ELR (cell line): ENCODE data around the gene MAP1S.
"Not testable (repeated sequence)": the region's sequence is repeated elsewhere in the genome, so short reads cannot be mapped to it uniquely, and the experiment has no call there.

Experiments
- DNase-seq: peaks from one replicate; pipeline ENCODE4 v3.0.0-alpha.2; 2015; ENCODE audit warnings: low read depth

The MAP1S gene

DNA sequence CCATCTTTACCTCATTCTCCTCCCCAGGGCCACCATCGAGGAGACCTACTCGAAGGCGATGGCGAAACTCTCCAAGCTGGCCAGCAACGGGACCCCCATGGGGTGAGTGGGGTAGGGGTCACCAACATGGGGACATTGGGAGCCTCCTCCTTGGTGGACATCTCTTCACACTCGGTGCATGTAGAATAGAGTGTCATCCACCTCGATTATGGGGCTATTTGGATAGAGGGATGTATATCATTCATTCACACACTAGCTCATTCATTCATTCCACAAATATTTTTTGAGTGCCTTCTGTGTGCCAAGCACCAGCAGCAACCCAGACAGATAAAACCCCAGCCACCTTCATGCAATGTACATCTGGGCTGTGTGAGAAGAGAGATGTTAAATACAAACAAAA lies 45.1 kb downstream of the MAP1S start:
- no peak for DNase-seq

DNA sequence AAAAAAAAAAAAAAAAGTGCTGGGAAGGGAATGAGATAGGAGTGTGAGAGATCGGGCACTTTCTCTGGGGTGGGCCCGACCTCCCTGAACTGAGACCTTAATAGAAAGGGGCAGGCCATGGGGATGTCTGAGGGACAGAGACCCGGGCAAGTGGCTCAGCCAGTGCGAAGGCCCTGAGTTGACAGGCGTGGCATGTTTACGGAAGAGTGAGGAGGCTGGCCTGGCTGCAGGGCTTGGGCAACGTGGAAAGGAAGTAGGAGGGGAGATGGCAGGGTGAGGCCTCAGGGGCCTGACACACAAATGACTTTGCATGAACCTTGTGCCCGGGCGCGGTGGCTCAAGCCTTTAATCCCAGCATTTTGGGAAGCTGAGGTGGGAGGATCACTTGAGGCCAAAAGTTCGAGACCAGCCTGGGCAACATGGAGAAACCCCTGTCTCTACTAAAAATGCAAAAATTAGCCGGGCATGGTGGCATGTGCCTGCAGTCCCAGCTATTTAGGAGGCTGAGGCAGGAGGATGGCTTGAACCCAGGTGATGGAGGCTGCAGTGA lies 45.9 kb downstream of the MAP1S start:
- peak; percentile 48 for DNase-seq

DNA sequence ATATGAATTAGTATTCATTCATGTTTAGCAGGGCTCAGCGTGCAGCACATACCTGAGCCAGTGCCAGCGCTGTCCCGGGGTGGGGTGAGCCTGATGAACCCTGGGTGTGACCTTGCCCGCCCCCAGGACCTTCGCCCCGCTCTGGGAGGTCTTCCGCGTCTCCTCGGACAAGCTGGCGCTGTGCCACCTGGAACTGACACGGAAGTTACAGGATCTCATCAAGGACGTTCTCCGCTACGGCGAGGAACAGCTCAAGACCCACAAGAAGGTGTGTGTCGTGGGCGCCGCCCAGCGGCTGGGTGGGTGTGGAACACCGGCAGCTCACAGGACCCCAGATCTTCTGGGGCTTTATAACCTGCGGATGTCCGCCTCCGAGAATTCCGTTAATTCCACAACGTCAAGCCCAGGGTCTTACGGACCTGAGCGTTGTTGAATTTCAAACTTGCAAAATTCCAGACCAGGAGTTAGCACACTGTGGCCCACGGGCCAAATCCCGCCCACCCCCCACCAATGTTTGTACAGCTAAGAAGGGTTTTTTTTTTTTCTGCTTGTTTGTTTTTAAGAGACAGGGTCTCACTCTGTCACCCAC lies 47.4 kb downstream of the MAP1S start:
- peak; percentile 84 for DNase-seq

DNA sequence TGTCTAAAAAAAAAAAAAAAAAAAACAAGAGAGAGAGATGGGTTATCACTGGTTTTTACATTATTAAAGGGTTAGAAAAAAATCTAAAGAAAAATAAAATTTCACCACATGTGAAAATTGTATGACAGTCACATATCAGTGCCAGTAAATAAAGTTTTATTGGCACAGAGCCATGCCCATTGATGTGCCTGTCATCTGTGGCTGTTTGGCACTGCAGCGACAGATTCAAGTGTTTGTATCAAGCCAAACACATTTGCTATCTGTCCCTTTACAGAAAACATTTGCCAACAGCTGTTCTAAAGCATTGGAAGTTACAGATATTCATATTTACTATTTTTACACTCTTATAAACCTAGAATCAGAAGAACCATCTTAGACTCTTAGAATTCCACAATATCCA lies 48.3 kb downstream of the MAP1S start:
- DNase-seq = no peak

DNA sequence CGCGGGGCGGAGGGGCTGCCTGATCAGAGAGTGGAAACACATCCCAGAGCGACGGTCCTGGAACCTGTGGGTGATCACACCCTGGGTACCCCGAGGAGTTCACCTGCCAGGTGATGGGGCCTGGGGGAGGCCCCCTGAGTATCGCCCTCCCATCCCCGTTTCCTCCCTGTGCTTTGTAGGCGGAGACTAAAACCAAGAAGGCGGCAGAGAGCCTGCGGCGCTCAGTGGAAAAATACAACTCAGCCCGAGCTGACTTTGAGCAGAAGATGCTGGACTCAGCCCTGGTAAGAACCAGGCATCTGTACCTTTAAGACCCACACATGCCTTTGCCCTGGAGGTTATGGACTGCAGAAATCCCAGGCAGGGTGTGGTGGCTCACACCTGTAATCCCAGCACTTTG lies 51.3 kb downstream of the MAP1S start:
- DNase-seq = no peak

DNA sequence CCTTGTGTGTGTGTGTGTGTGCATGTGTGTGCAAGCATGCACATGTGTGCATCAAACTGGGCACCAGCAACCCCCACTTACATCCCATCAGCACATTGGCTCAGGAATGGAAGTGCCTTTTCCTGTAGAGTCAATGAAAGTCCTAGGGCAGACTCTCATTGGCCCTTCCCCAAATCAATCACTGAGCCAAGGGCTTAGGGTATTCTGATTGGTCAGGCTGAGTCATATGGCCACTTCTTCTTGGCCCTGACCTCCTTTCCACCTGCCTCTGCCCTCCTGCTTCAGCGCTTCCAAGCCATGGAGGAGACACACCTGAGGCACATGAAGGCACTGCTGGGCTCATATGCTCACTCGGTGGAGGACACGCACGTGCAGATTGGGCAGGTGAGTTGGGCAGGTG lies 52.9 kb downstream of the MAP1S start:
- peak; percentile 60 for DNase-seq

DNA sequence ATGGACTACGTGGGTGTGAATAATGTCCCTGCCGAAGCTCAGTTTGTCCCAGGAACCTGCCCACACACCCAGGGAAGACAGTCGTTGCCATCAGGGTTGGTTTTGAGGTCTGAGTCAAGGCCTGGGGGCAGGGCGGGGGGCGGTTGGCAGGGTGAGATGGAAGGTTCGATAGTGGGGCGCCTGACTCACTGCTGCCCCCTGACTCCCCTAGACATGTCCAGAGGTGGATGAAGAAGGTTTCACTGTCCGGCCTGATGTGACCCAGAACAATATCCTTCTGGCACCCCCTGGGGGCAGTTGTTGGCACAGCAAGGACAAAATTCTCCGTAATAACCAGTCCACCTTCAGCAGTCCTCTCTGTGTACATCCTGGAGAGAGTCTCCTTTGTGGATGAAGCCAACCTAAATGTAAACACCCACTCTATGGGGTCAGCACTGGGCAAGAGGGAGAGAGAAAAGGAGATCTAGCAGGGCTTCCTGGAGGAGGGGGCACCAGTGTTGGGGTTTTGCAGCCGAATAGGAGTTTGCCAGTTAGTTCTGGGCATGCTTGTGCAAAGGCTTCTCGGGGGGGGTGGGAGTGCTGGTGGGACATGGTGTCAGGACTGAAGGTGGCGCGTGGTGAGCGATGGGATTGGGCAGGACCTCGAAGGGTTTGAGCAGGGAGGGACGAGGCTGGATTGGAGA lies 56.1 kb downstream of the MAP1S start:
- peak; percentile 72 for DNase-seq

DNA sequence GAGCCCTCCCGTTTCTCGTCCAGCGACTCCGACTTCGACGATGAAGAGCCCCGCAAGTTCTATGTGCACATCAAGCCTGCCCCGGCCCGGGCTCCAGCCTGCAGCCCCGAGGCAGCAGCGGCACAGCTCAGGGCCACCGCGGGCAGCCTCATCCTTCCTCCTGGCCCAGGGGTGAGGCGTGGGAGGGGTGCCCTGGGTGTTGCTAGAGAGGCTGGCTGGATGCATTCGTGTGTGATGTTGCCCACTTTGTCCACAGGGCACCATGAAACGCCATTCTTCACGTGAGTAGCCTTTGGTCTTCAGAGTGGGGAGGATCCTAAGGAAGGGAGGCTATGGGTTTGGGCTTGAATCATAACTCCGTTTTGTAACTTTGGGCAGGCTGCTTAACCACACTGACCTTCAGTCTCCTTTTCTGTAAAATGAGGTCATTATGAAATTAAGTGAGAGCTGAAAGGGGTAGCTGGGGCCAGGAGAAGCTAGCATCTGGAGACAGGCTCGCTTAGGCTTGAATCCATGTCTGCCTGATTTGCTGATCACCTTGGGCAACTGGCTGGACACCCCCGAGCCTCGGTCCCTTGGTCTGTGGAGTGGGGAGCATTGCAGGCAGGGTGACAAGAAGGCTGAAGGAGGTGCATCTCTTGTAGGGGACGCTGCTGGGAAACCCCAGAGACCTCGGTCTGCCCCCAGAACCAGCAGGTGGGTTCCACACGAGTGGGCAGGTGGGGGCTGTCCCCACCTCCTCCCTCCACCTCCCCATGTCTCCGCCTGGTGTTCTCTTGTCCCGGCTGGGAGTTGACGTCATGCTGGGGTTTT lies 56.9 kb downstream of the MAP1S start:
- no peak for DNase-seq

DNA sequence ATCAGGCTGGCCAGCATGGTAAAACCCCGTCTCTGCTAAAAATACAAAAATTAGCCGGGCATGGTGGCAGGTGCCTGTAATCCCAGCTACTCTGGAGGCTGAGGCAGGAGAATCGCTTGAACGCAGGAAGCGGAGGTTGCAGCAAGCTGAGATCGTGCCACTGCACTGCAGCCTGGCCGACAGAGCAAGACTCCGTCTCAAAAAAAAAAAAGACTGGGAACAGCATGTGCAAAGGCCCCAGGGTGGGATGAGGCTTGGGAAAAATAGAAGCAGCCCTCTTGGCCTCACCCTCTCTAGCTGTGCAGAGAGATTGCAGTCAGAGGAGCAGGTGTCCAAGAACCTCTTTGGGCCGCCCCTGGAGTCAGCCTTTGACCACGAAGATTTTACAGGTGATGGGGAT lies 58.6 kb downstream of the MAP1S start:
- not testable (repeated sequence) for DNase-seq

DNA sequence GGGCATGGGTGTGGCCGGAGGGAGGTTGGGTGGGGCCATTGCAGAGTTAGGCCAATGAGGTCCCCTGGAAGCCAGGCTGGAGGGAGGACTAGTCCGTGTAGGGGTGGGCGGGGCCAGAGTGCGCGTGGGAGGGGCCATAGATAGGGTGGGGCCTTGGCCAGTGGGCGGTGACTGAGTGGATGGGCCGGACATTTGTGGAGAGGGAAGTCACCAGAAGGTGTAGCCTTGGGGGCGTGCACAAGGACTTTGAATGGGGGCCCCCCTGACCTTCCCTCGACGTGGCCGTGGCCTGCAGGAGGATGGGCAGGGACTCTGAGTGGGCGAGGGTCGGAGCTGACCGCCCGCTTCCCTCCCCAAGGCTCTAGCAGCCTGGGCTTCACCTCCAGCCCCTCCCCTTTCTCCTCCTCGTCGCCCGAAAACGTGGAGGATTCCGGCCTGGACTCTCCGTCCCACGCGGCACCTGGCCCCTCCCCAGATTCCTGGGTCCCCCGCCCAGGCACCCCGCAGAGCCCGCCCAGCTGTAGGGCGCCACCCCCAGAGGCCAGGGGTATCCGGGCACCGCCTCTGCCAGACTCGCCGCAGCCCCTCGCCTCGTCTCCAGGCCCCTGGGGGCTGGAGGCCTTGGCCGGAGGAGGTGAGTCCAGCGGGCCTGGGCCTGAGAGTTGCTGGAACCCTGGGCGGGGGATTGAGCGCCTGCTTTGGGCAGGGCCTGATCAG lies 59.1 kb downstream of the MAP1S start:
- peak; percentile 75 for DNase-seq

DNA sequence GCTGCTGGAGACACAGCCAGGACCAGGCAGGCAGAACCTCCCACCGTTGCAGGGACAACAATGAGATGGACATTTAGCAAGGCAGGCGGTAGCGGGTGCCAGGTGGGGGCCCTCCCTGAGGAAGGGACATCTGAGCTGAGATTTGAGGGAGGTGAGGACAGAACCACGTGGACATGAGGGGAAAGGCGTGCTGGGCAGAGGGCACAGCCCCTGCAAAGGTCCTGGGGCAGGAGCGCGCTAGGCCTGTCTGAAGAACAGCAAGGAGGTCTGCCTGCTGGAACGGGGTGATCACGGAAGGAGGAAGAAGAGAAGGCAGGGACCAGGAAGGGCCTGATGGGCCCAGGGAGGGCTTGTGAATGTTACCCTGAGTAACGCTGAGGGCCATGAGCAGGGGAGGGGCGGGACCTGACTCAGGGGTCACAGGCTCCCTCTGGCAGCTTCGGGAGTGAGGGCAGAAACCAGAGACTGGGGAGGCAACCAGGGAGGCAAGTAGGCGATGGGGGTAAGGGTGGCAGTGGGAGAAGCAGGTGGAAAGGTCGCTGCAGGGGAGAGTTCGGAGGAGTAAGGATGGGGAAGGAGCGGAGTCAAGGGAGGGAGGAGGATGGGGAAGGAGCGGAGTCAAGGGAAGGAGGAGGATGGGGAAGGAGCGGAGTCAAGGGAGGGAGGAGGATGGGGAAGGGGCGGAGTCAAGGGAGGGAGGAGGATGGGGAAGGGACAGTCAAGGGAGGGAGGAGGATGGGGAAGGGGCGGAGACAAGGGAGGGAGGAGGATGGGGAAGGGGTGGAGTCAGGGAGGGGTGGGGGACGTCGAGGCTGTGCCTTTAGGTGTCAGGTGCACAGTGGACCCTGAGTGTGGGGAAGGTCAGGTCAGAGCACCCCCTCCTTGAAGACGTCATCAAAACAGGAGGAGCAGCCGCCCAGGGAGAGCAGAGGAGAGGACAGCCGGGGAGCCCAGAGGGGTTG lies 60.0 kb downstream of the MAP1S start:
- DNase-seq = peak; percentile 66

DNA sequence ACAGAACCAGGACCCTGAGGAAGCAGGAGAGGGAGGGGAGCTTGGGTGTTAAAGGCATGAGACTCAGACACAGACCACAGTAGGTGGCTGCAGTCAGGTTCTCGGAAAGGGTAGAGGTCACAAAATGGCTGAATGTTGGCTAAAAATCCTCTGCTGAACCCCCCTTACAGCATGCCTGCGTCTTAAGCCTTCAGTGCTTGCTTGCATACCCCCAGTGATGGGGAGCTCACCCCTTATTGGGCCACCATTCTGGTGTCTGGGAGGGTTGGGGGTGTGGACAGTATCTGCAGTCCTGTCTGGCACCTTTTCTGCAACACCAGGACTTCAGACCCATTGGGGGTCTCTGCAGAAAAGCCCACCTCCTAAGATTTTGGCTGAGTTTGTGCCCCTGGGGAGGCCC lies 61.5 kb downstream of the MAP1S start:
- DNase-seq = no peak

DNA sequence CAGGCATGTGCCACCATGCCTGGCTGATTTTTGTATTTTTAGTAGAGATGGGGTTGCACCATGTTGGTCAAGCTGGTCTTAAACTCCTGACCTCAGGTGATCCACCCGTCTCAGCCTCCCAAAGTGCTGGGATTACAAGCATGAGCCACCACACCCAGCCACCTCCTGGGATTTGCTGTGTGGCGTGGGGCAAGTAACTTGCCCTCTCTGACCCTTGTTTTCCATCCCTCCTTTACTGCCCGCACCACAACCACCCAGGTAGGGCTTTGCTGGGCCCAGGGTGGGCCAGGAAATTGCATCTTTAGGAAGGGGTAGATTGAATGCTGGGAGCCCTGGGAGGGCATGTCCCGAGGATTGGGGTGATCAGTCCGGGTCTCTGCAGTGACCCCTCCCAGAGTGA lies 64.4 kb downstream of the MAP1S start:
- not testable (repeated sequence) for DNase-seq
